GM18519 (cell line): ENCODE data around the gene AP1S3.
"Not testable (repeated sequence)": the region's sequence is repeated elsewhere in the genome, so short reads cannot be mapped to it uniquely, and the experiment has no call there.

Source experiments
- ATAC-seq: cut with Tn5 transposase; IDR thresholded peaks from one replicate; pipeline ENCODE4 v1.9.1; 2021; ENCODE audit warnings: mild to moderate bottlenecking, moderate library complexity; ENCODE audit not compliant: unreplicated experiment, low FRiP score

Gene AP1S3

GRCh38 chr2:223837287-223838061 is at the start of gene AP1S3:
Gene AP1S3 (minus strand): TSS chr2:223837582. CDS start chr2:223837450, 132 bp downstream.
- ATAC-seq, result peak; percentile 63

GRCh38 chr2:223887127-223887526 is 49.7 kb upstream of the AP1S3 start:
- no peak for ATAC-seq

- ATAC-seq, result no peak
Measured at GRCh38 chr2:223886726-223887125, 49.3 kb upstream of the AP1S3 start.

- peak; percentile 98 for ATAC-seq
Measured at GRCh38 chr2:223884399-223884798, 47.0 kb upstream of the AP1S3 start.

GRCh38 chr2:223882715-223883114 is 45.3 kb upstream of the AP1S3 start:
- no peak for ATAC-seq

GRCh38 chr2:223880796-223881195 is 43.4 kb upstream of the AP1S3 start:
- no peak for ATAC-seq

GRCh38 chr2:223877721-223878410 is 40.5 kb upstream of the AP1S3 start:
- ATAC-seq, result no peak

- ATAC-seq, result no peak
Measured at GRCh38 chr2:223873672-223874071, 36.3 kb upstream of the AP1S3 start.

- ATAC-seq, result not testable (repeated sequence)
Measured at GRCh38 chr2:223872772-223873171, 35.4 kb upstream of the AP1S3 start.

- not testable (repeated sequence) for ATAC-seq
Measured at GRCh38 chr2:223871661-223872060, 34.3 kb upstream of the AP1S3 start.

- ATAC-seq, result no peak
Measured at GRCh38 chr2:223870840-223871611, 33.6 kb upstream of the AP1S3 start.

- no peak for ATAC-seq
Measured at GRCh38 chr2:223868005-223868404, 30.6 kb upstream of the AP1S3 start.

GRCh38 chr2:223865907-223866508 is 28.6 kb upstream of the AP1S3 start:
- ATAC-seq, result peak; percentile 54

- ATAC-seq, result no peak
Measured at GRCh38 chr2:223865124-223865523, 27.7 kb upstream of the AP1S3 start.

GRCh38 chr2:223863491-223863890 is 26.1 kb upstream of the AP1S3 start:
- no peak for ATAC-seq

GRCh38 chr2:223860809-223861738 is 23.7 kb upstream of the AP1S3 start:
- ATAC-seq, result no peak

- no peak for ATAC-seq
Measured at GRCh38 chr2:223859070-223859469, 21.7 kb upstream of the AP1S3 start.

- peak; percentile 43 for ATAC-seq
Measured at GRCh38 chr2:223856584-223856983, 19.2 kb upstream of the AP1S3 start.

- no peak for ATAC-seq
Measured at GRCh38 chr2:223856021-223856420, 18.6 kb upstream of the AP1S3 start.

- ATAC-seq, result no peak
Measured at GRCh38 chr2:223855426-223855825, 18.0 kb upstream of the AP1S3 start.
